ENCODE measurements around the gene RPL10. TPM values are rescaled to one million over a fixed set of nuclear protein-coding genes. Genes with fewer than 3 reads are reported as not detected.

The RPL10 gene
- total RNA-seq, 1 experiment from 2014 or later: 2,110 TPM

- Mint-ChIP-seq H3K27ac (peak overlapping the region in 2 of 3 experiments; percentile 63 to 64; a peak in 2 of 7 replicates), H3K4me1 (peaks cover 2 to 18% of the 10 kb centered on the region in 2 experiments; a peak in 3 of 4 replicates), H3K36me3 (ENCODE audit: insufficient read depth in 1 of 3, low read depth in 3 of 3) (peaks cover 24 to 34% (median 26%) of the 10 kb centered on the region in 3 experiments), H3K27me3 (ENCODE audit: low read depth) (peaks cover 5% of the 10 kb centered on the region), H3K4me3 (peak overlapping the region; percentile 84 to 88), H3K9me3 (peaks cover 43 to 50% of the 10 kb centered on the region in 2 experiments)
- Histone ChIP-seq H3T11ph (ENCODE audit: low read length) (no peak overlapping the region), H3K4me1 (ENCODE audit: insufficient read depth, low read length) (no peaks in the 10 kb centered on the region), H3K79me2 (ENCODE audit: insufficient read depth, low read length) (peaks cover 17% of the 10 kb centered on the region; the same call in 1 of the 2 replicates), H2BK120ac (ENCODE audit: low read depth, low read length, poor library complexity, severe bottlenecking) (no peak overlapping the region), H2AFZ (ENCODE audit: low read length) (no peak overlapping the region), H3K14ac (ENCODE audit: insufficient read depth, low read length) (peak overlapping the region; percentile 90), H4K20me1 (ENCODE audit: control insufficient read depth, insufficient read depth, insufficient read length) (no peaks in the 10 kb centered on the region), H3K27me3 (ENCODE audit: insufficient read depth, low read length) (no peaks in the 10 kb centered on the region), H2AK5ac (ENCODE audit: insufficient read length, low read length) (no peak overlapping the region), H2BK15ac (ENCODE audit: low read depth, low read length) (no peak overlapping the region), H4K5ac (ENCODE audit: insufficient read length, low read depth, low read length) (no peak overlapping the region), H3K56ac (ENCODE audit: insufficient read length, low read depth, low read length) (peak overlapping the region; percentile 31), H3K9ac (ENCODE audit: extremely low read depth, insufficient read length, low read length) (peak overlapping the region; percentile 95), H3K4ac (ENCODE audit: low read depth, low read length) (no peak overlapping the region), H3K18ac (ENCODE audit: insufficient read length, low read depth, low read length) (peak overlapping the region; percentile 89), H3K23ac (ENCODE audit: insufficient read length, low read depth, low read length) (no peak overlapping the region), H3K23me2 (ENCODE audit: insufficient read length, low read depth, low read length, poor library complexity, severe bottlenecking) (peaks cover 5% of the 10 kb centered on the region), H3K4me2 (ENCODE audit: insufficient read depth, insufficient read length, low read length) (peak overlapping the region; percentile 34), H4K91ac (ENCODE audit: insufficient read length, low read depth, low read length) (no peak overlapping the region), H3K9me3 (ENCODE audit: control insufficient read depth, low read depth, low read length) (no peaks in the 10 kb centered on the region), H2BK5ac (ENCODE audit: insufficient read length, low read length) (no peak overlapping the region), H3K79me1 (ENCODE audit: insufficient read depth, low read depth, low read length, poor library complexity, severe bottlenecking) (no peaks in the 10 kb centered on the region), H2BK12ac (ENCODE audit: insufficient read length, low read depth, low read length) (no peak overlapping the region), H2BK20ac (ENCODE audit: low read depth, low read length, poor library complexity, severe bottlenecking) (no peak overlapping the region), H4K8ac (replicated peaks; ENCODE audit: insufficient read length, low read depth, low read length) (no peak overlapping the region), H3K27ac (ENCODE audit: insufficient read length, low read depth, low read length) (no peak overlapping the region)
- no CpG with 5 or more reads among the region's 77 CpGs for WGBS (ENCODE audit: extremely low coverage, insufficient read length, low lambda C conversion rate)
- DNase-seq: peak; percentile 89
- no peak for TF ChIP-seq CTCF (conservative IDR thresholded peaks at IDR 0.05)
Observed at GRCh38 chrX:154371017-154371788, 27.0 kb upstream of the RPL10 start.
